ENCODE results near the gene CABP4.
A peak's percentile ranks its signal among the peaks of the same experiment; 100 is the strongest.

The CABP4 gene

GRCh38 chr11:67502328-67502979 is 47.3 kb downstream of the CABP4 start:
- no peak for TF ChIP-seq CTCF (IDR thresholded peaks at IDR 0.05)
- TF ChIP-seq ZFX (IDR thresholded peaks at IDR 0.05; ENCODE audit: borderline replicate concordance), result no peak
- H3K27ac ChIP-seq, result no peak overlapping the region

GRCh38 chr11:67503119-67504004 is 48.2 kb downstream of the CABP4 start:
- peak overlapping the region; percentile 96; the same call in 1 of the 2 replicates for H3K27ac ChIP-seq
- TF ChIP-seq ZFX (IDR thresholded peaks at IDR 0.05; ENCODE audit: borderline replicate concordance), result no peak
- TF ChIP-seq CTCF (IDR thresholded peaks at IDR 0.05), result no peak

- TF ChIP-seq ZFX (IDR thresholded peaks at IDR 0.05; ENCODE audit: borderline replicate concordance) (no peak), CTCF (IDR thresholded peaks at IDR 0.05) (no peak)
- peak overlapping the region; percentile 96 for H3K27ac ChIP-seq
Observed at GRCh38 chr11:67504005-67504949, 49.1 kb downstream of the CABP4 start.

- H3K27ac ChIP-seq, result peak within 1 kb of the TSS; percentile 96
- no peak for TF ChIP-seq ZFX (IDR thresholded peaks at IDR 0.05; ENCODE audit: borderline replicate concordance)
- no peak for TF ChIP-seq CTCF (IDR thresholded peaks at IDR 0.05)
Observed at GRCh38 chr11:67504950-67505581, 49.9 kb downstream of the CABP4 start, which contains the start of gene PITPNM1. TSS of gene PITPNM1 (minus strand) at chr11:67505363. CDS start at chr11:67504180, 1,183 bp downstream.

GRCh38 chr11:67505605-67506396 is 50.6 kb downstream of the CABP4 start:
- H3K27ac ChIP-seq, result peak overlapping the region; percentile 96
- TF ChIP-seq ZFX (IDR thresholded peaks at IDR 0.05; ENCODE audit: borderline replicate concordance), result no peak
- TF ChIP-seq CTCF (IDR thresholded peaks at IDR 0.05), result peak; percentile 99
